NOMO-1 treated with DMSO at 0.1 percent for 48 hours (cell line): ENCODE data around the gene HYOU1.
"Not testable (repeated sequence)": the region's sequence is repeated elsewhere in the genome, so short reads cannot be mapped to it uniquely, and the experiment has no call there.

Experiments
- DNase-seq: peaks from one replicate; lab custom pipeline; 2025; ENCODE audit not compliant: unreplicated experiment; lab: John Stamatoyannopoulos, UW

HYOU1 gene

DNA sequence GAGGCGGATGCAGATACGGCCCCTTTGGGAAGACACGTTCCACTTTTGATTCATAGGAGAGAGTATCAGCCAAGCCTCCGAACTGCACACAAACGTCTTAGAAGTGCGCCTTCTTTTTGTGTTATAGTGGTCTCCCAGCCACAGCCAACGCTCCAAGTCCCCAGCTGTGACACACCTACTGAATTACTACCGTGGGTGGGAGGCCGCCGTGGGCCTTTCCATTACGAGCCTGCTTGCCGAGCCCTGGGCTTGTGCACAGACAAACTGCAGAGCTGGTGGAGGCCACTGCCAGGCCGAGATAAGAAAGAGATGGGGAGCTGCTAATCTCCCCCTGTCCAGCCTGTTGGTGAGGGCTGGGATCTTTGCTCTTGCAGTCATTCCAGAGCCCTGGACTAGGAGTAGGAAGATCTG lies 28.4 kb upstream of the HYOU1 start:
- DNase-seq: no peak

DNA sequence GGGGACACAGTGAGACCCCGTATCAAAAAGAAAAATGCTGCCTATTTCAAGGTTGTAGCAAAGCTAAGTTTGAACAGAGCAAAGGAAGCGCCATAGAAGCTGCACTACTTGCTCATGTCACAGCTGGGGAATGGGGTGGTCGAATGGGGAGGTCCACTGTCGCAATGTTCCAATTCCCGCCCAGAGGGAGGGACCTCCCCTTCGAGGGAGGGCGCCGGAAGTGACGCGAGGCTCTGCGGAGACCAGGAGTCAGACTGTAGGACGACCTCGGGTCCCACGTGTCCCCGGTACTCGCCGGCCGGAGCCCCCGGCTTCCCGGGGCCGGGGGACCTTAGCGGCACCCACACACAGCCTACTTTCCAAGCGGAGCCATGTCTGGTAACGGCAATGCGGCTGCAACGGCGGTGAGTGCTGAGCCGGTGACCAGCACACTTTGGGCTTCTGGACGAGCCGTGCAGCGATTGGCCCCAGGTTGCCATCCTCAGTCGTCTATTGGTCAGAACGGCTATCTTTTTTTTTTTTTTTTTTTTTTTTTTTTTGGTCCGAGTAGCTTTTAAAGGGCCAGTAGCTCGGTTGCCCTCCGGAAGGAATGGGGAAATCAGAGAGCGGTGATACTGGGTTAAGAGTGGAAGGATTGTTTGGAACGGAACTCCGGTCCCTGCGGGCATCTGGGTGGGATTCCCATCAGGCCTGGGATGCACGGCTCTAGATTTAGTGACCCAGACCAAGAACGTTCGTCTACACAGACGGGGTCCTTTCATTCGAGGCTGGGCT lies 27.8 kb upstream of the HYOU1 start, which contains the start of gene HMBS:
HMBS (plus strand) TSS at position 219 of the 774 bp plus-strand sequence; CDS start at position 372, 153 bp downstream.
- DNase-seq: peak; percentile 96

DNA sequence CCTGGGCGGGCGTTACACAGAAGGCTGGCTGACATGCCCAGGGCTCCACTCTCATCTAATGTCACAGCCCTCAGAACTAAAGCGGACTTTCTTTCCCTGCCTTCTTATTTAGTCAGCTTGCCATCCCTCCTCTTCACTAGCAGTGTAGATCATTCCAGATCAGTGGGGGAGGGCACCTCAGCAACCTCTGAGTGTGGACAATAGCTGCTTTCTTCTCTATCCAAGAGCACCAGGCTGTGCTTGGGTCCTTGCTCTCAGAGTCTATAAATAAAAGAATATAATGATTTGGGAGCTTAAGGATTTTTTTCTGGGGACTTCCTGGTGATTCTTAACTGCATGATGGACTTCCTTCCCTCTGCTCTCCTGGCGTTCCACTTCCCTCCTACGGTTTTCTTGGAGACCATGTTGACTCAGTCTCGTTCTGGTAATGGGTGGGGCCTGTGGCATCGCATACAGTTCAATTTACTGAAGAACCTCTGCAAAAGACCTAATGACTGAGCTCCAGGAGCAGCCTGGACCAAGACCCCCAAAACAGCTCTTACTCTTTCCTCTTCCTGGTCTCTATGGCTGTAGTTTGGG lies 24.8 kb upstream of the HYOU1 start:
- no peak for DNase-seq

DNA sequence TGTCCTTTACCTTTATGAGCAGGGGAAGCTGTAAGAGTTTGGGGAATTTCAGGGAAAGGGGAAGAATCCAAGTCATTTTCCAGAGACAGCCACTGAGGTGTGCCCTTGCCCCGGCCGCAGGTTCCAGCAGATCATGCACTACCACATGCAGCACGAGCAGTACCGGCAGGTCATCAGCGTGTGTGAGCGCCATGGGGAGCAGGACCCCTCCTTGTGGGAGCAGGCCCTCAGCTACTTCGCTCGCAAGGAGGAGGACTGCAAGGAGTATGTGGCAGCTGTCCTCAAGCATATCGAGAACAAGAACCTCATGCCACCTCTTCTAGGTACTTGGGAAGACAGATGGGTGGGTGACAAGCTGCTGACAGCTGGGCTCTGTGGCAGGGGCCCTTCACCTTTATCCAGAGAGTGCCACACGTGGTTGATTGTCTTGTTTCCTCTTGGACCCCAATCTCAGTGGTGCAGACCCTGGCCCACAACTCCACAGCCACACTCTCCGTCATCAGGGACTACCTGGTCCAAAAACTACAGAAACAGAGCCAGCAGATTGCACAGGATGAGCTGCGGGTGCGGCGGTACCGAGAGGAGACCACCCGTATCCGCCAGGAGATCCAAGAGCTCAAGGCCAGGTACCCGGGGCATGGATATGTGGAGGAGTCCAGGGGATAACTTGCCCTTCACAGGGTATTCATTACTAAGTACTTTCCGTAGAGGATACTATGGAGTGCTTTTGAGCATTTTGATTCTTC lies 21.8 kb upstream of the HYOU1 start:
- DNase-seq: no peak

DNA sequence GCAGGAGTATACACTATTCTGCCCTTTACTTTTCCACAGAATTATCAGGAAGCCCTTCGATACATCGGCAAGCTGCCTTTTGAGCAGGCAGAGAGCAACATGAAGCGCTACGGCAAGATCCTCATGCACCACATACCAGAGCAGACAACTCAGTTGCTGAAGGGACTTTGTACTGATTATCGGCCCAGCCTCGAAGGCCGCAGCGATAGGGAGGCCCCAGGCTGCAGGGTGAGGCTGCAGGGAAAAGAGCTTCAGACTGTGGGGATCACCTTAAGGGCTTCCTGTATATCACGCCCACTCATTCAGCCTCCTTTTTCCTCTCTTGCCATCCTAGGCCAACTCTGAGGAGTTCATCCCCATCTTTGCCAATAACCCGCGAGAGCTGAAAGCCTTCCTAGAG lies 20.8 kb upstream of the HYOU1 start:
- DNase-seq: no peak

DNA sequence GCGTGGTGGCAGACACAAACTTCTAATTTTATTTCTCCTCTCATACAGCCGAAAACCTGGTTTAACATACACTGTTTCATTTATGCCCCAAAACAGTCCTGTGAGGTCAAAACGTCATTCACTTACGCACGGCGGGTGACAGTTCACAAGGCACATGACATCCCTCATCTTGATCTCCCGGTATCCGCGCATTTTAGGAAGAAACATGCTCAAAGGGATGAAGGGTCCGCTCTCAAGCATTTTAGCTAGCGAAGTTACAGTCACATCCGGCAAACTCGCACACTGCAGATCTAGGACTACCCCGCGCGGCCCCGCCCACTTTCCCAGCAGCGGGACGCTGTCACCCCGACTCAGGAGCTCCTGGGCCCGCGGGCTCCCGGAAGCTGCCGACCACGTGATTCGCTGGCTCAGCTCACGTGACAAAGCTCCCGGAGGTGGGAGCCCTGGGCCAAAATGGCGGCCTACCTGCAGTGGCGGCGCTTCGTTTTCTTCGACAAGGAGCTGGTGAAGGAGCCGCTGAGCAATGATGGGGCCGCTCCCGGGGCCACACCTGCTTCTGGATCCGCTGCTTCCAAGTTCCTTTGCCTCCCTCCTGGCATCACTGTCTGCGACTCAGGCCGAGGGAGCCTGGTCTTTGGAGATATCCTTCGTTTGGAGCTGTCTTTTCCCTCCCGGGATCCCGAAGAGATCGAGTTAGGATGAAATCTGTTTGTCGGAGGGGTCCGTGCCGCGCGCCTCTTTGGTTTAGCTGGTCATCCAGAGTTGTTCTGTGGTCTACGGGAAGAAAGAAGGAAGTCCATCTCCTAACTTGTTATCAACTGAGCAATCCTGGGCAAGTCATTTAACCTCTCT lies 10.6 kb upstream of the HYOU1 start, which contains the start of gene VPS11:
VPS11 (plus strand) TSS at position 448 of the 852 bp plus-strand sequence; CDS start at position 454, 6 bp downstream.
- peak; percentile 97 for DNase-seq

DNA sequence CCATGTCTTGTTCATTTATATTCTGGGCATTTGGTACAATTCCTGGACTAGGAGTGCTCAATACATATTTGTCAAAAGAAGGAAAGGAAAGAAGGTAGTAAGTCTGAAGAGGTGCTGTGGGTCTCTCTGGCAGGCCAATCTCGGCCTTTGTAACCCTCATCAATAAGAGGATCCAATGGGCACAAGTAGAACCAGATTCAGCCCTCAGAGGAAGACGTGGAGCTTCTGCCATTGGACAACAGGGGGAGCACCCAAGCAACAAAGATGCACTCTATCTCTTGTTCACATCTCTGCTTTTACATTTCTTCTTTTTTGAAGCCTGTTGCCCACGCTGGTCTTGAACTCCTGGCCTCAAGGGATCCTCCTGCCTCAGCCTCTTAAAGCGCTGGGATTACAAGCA lies 8.4 kb upstream of the HYOU1 start:
- peak; percentile 43 for DNase-seq

DNA sequence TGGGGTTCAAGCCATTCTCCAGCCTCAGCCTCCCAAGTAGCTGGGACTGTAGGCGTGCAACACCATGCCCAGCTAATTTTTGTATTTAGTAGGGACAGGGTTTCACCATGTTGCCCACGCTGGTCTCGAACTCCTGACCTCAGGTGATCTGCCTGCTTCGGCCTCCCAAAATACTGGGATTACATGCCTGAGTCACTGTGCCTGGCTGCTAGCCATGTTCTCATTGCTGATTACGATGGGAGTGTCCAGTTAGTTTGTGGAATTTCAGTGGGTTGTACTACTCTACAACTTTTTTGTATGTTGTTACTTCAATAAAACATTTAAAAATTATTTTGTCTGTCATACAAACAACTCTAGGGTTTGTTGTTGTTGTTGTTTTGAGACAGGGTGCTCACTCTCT lies 5.8 kb upstream of the HYOU1 start:
- no peak for DNase-seq

DNA sequence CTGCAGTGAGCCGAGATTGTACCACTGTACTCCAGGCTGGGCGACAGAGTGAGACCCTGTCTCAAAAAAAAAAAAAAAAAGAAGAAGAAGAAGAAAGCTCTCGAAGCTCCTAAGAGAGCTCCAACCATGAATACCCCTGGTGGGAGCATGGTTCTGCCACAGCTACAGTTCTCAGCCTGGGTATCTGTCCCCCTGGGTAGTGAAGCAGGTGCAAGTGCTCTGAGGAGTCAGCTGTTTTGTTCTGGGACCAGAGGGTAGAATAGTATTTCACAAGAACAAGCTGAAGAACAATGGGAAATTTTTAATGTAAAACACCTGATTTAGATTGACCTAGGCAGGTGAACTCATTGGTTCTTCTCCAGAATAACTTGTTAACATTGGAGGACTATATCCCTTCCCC lies 4.3 kb upstream of the HYOU1 start:
- no peak for DNase-seq

DNA sequence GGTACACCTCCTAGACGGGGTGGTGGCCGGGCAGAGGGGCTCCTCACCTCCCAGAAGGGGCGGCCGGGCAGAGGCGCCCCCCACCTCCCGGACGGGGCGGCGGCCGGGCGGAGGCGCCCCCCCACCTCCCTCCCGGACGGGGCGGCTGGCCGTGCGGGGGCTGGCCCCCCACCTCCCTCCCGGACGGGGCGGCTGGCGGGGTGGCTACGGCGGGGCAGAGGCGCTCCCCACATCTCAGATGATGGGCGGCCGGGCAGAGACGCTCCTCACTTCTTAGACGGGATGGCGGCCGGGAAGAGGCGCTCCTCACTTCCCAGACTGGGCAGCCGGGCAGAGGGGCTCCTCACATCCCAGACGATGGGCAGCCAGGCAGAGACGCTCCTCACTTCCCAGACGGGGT lies 2.1 kb upstream of the HYOU1 start:
- DNase-seq: not testable (repeated sequence)

DNA sequence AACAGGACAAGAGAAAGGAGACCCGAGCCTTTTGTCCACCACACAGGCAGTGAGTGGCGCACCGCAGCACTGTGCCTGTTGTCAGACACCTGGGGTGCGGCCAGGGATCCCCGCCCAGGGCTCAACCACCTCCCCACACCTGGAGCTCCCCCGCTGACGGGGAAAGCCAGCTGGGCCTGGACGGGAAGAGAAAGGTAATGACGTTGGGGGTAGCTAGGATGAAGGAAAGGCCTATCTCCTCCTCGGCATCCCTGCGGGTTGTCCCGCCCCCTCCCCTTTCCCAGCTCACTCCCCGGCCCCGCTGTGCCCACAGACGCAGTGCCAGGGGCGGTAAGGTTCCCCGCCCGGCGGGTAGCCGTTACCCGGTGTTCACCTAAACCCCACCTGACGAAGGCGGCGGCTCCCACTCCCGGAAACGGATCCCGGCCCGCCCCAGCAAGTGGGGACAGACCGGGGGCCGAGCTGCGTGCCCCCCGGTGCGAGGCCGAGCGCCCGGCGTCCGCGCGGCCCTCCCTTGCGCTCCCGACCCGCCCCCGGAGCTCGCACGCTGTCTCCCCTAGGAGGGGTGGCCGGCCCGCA lies 495 bp downstream of the HYOU1 start:
- DNase-seq: no peak

DNA sequence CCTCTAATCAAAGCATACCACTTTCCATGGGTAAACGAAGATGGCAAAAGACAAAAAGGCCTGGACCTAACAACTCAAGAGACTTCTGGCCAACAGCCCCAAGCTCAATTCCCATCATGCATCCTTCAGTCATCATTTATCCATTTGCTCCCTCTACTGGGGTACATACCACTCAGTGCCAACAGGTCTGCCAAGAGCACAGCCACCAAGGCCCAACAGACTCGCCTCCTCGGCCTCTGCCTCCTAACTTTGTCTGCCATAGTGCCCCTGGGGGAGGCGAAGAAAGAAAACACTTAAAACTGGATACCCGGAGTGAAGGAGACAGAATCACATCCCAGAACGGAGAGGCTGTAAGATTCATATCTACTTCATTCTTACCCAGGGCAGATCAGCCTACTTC lies 1.1 kb downstream of the HYOU1 start:
- peak; percentile 29 for DNase-seq

DNA sequence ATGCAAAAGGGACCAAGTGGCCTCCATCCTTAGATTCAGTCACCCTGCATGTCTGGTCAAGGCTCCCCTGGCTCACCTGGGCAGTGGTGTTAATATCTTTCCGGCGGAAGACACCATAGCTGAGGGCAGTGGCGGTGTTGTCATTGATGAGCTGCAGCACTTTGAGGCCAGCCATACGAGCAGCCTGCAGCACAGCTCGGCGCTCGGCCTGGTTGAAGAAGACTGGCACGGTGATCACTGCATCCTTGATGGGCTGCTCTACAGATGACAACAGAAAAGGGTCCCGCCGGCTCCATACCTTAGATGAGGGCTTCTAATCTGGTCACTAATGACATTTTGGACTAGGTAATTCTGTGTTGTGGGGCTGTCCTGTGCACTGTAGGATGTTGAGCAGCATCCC lies 2.6 kb downstream of the HYOU1 start:
- no peak for DNase-seq

DNA sequence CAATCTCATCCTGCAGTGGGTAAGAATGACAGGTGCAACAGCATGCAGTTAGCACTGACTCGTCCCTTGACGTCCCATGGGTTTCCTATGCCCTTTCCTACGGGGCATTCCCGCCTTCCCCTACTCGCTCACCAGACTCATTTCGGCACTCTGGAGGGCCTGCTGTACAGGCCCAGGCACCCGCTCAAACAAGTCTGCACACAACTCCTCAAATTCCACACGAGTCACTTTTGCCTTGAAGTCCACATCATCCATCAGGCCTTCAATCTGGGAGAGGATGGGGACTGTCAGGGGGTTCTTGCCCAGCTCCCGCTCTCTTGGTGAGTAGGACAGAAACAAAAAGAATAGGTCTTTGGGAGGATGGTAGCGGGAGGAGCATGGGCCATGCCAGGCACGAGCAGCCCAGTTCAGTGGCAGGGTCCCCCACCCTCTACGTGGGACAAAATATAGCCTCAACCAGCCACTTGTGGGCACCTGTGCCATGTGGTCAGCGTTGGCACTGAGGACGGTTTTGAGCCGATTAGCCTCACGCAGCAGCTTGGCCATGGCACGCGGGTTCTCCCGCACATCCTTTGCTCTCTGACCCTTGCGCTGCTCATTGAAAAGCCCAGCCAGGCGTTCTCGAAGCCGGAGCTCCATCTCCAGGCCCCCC lies 4.7 kb downstream of the HYOU1 start:
- no peak for DNase-seq

DNA sequence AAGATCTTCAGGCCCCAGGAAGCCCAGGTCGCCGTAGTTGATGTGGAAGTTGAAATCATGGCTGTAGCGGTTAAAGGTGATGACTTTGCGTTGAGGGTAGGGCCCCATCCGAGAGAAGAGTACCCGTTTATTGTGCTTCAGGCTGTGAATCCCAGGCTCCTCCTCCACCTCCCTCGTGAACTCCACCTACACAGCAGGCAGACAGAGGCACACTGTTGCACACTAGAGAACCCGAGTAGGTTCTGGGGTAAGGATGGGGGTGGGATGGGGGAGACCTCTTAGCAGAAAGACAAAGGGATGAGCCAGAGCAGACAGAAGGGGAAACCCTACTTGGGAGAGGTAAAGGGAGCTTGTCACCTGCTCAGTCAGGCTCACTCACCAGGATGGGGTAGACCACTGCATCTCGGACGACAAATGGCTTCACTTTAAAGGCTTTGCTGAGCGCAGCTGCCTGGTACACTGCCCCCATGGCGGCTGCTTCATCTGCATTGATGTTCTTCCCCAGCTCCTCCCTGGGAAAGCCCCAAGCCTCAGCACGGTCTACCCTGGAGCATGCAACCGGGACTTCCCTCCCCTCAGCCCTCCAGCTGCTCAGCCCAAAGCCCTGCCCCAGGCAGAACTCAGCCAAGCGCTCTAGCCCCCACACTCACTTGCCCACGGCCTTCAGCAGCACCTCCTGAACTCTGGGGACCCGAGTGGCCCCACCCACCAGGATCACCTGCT lies 5.4 kb downstream of the HYOU1 start:
- DNase-seq: no peak

DNA sequence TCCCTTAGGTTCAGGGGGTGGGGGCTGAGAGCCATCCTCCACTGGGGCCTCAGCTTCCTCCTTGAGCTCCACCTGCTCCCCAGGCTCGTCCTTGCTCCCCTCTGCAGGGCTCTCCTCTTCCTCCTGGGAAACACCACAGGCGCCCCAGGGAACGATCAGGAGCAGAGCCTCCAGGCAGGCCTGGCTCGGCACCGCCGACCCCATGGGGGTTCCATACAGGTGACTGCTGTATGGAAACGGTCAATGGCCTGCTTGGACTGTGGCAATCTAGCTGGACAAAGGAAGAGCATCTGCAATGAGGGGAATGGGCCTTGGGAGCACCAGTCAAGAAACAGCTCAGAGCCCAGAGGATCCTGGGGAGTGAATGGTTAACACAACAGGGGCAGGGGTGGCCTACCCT lies 7.9 kb downstream of the HYOU1 start:
- DNase-seq: no peak

DNA sequence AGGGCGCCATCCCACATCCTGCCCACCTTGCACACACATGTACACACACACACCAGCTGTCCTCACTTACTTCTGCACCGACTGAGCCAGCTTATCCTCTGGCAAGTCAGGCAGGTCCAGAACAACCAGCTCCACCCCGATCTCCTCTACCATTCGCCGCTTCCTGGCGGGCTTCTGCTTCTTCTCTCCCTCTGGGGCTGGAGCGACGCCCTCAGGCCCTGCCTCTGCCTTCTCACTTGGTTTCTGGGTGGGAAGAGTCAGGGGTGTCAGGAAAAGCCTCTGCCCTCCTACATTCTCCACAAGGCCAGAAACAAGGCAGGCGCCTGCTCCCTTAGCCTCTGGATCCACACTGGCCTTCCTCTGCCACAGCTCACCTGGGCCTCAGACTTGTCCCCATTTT lies 8.4 kb downstream of the HYOU1 start:
- no peak for DNase-seq

DNA sequence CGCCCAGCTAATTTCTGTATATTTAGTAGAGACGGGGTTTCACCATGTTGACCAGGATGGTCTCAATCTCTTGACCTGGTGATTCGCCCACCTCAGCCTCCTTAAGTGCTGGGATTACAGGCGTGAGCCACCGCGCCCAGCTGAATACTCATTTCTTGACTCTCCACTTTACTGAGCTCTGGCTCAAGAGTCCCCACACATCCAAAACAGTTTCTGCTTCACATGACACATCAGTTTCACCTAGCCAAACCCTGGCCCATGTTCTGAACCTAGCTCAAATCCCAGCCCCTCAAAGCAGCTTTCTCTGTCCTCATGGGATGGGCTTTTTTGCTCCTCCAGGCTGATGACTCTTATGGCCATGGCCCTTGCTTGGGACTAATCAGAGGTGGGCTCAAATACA lies 9.8 kb downstream of the HYOU1 start:
- DNase-seq: no peak

DNA sequence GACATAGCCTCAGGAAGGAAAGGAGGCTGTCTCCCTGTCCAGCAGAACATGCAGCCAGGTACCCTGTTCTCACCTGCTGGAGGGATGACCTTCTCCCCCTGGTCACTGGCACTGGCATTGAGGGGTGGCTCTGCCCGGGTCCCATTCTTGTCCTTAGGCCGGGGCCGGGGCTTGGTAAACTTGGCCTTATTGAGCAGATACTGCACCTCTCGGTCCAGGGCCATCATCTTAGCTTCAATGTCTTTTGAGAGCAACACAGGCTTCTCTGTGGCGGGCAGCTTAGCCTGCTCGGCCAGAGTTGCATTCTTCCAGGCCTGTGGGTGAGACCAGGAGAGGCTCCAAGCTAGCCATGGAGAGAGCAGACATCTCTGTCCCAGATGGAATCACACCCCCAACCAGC lies 10.5 kb downstream of the HYOU1 start:
- no peak for DNase-seq

DNA sequence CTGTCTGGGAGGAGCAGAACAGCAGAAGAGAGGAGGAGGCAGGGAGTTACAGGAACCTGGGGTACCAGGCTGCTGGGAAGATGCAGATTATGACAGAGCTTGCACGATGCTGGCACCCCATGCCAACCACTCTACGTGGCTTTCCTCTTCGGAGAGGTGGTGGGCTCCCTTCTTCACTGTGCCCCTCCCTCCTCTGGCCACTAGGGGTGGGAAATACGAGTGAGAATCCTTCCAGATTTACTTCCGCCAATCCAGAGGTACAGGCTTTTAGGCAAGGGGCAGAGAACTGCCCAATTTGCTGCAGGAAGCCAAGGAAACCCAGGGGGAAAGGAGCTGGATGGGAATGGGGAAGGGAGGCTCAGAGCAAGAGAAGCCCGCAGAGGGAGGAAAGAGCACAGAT lies 12.3 kb downstream of the HYOU1 start:
- no peak for DNase-seq
